Mucosa of descending colon (tissue), 3 donors: ENCODE measurements around the gene GHR. TPM values are rescaled to one million over a fixed set of nuclear protein-coding genes. Genes with fewer than 3 reads are reported as not detected.

ENCODE experiments used
- ATAC-seq: fragments of 200-7000 bp; cut with Tn5 transposase; one replicate; pipeline ENCODE4 v1.9.1; 2020; ENCODE audit warnings: mild to moderate bottlenecking, moderate library complexity
- DNase-seq, 3 donors: peaks; one replicate each; pipeline ENCODE4 v3.0.0-alpha.2; 2020
- H3K36me3 ChIP-seq: fragments of 200-600 bp; one replicate; pipeline ENCODE4 v1.8.0; 2021; ENCODE audit warnings: low read depth, mild to moderate bottlenecking
- H3K4me1 ChIP-seq: fragments of 200-600 bp; one replicate; pipeline ENCODE4 v1.8.0; 2021; ENCODE audit warnings: low read depth, mild to moderate bottlenecking
- H3K4me3 ChIP-seq: fragments of 200-600 bp; one replicate; pipeline ENCODE4 v1.8.0; 2021; ENCODE audit warnings: mild to moderate bottlenecking
- H3K9me3 ChIP-seq: fragments of 200-600 bp; one replicate; pipeline ENCODE4 v1.8.0; 2021; ENCODE audit warnings: mild to moderate bottlenecking
- intact Hi-C, 2 donors: fragments of 100-400 bp; cut with DNase I in 1 of 2; cut with micrococcal nuclease in 1 of 2; formaldehyde crosslinking; loops; one replicate each; pipeline versions ENCODE4 v1.11.0 to v1.11.1; 2022; cut with DNase I, micrococcal nuclease
- total RNA-seq, 3 donors: library from RNA; stranded (reverse); fragmentation: NEBNext Ultra II Directional in 2 of 3; extraction: Animal tissue kit (Norgen Biotek cat#: 25700) in 2 of 3; gene quantifications; one replicate each; pipeline versions ENCODE4 v1.2.1 to v1.2.4, GENCODE V29; 2021 to 2023
- TF ChIP-seq, protein P1 (sequence below): fragments of 200-600 bp; IDR thresholded peaks from one replicate; pipeline ENCODE4 v1.8.0; 2022; ENCODE audit warnings: antibody characterized with exemption, mild to moderate bottlenecking
- donor health status: DM: no; HTN: no; CAD: no; lungs with moderate emphysema.
- donor health status: DM: no; HTN: no; CAD: no.
- donor health status: DM: no; HTN: yes; CAD: no.

Gene GHR
- total RNA-seq, 3 donors from 2014 or later = 8.7 to 10.3 (median 9.8) TPM

DNA sequence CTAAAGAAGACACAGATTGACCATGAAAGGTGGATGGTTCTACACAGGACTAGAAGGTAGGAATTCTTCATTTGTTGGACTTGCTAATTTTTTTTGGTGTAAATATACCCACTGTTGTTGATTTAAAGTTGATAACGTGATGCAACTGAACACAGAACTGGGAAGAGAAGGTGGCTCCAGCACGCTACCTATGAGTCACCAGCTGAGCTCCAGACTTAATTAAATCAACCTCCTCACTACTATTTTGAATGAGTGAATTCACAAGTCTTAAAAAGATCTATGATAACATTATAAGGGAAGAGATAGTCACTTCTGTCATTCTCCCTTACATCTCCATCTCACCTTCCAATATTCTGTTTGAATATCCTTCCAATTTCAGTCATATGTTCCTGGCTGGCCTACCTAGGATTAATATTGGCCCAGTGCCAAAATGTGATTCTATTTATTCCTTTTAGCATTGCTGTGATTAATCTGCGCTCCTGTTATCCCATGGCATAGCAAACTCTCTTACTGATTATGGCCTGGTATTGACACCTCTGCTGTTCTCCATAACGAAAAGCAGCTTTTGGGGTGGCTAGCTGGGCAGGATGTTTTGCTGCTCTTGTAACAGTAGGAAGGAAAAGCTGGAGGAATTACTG is 197.5 kb downstream of the GHR start:
- Histone ChIP-seq H3K9me3 (no peaks in the 10 kb centered on the region), H3K4me3 (no peak overlapping the region), H3K36me3 (no peaks in the 10 kb centered on the region), H3K4me1 (peaks cover 10% of the 10 kb centered on the region)
- intact Hi-C loops = no loop called here
- TF ChIP-seq, protein P1, sequence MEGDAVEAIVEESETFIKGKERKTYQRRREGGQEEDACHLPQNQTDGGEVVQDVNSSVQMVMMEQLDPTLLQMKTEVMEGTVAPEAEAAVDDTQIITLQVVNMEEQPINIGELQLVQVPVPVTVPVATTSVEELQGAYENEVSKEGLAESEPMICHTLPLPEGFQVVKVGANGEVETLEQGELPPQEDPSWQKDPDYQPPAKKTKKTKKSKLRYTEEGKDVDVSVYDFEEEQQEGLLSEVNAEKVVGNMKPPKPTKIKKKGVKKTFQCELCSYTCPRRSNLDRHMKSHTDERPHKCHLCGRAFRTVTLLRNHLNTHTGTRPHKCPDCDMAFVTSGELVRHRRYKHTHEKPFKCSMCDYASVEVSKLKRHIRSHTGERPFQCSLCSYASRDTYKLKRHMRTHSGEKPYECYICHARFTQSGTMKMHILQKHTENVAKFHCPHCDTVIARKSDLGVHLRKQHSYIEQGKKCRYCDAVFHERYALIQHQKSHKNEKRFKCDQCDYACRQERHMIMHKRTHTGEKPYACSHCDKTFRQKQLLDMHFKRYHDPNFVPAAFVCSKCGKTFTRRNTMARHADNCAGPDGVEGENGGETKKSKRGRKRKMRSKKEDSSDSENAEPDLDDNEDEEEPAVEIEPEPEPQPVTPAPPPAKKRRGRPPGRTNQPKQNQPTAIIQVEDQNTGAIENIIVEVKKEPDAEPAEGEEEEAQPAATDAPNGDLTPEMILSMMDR = no peak
- DNase-seq (no peak), ATAC-seq (no peak)

DNA sequence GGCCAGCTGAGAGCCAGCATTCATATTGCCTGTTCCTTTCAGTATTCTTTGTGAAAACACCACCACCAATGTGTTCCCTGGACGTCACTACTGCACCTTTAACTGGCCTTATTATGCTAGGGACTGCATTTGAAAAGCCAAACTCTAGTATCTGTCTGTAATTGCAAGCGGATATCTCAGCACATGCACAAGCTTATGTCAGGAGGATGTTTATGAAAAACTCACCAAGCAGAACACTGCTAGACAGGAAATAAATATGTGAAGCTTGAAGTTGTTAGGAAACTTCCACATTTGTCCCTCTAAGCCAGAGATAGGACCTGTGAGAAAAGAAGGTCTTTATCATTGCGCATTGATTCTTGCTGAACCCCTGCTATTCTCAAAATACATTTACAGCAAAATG is 198.0 kb downstream of the GHR start:
- Histone ChIP-seq H3K9me3 (no peaks in the 10 kb centered on the region), H3K36me3 (no peaks in the 10 kb centered on the region), H3K4me3 (no peak overlapping the region), H3K4me1 (peaks cover 10% of the 10 kb centered on the region)
- TF ChIP-seq, protein P1 = no peak
- no peak for DNase-seq
- peak; percentile 54 for ATAC-seq
- intact Hi-C loops = no loop called here

DNA sequence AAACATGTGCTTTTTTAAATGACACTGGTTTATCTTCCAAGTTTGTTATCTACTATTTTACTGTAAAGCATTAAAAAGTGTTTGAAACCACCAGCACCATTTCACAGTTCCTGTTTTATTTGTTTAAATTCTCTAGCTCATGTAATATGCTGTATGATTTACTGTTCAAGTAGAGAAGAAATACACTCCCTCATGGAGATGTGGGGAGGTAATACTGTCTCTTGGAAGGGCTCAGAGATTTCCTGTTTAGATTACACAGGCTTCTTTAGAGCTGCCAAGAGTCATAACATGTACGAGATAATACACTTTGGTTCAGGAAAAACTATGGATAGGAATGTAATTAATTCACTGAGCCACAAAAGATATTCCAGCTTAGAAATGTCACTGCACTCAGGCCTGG is 198.4 kb downstream of the GHR start:
- Histone ChIP-seq H3K4me3 (no peak overlapping the region), H3K9me3 (no peaks in the 10 kb centered on the region), H3K36me3 (no peaks in the 10 kb centered on the region), H3K4me1 (peaks cover 10% of the 10 kb centered on the region)
- ATAC-seq (peak; percentile 90), DNase-seq (no peak)
- intact Hi-C loops = no loop called here
- TF ChIP-seq, protein P1 = no peak

DNA sequence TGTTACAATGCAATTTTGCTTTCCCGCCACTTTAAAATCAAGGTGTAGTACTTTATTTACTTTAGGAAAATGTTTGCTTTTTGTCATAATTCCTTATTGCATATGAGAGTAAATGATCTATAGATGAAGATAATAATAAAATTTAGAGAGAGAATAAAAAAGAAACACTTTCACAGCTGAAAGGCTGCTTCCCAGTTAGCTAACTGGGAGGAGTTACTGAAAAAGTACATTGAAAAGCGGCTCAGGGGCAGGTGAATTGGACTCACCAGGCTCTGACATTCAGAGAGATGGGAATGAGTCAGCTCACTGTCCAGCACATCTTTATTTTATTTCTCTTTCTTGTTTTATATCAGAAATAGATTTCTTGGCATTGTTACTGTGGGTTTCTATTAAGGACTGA is 201.7 kb downstream of the GHR start:
- TF ChIP-seq, protein P1 = no peak
- Histone ChIP-seq H3K36me3 (no peaks in the 10 kb centered on the region), H3K9me3 (no peaks in the 10 kb centered on the region), H3K4me3 (no peak overlapping the region), H3K4me1 (peaks cover 10% of the 10 kb centered on the region)
- intact Hi-C loops = no loop called here
- peak; percentile 54 for ATAC-seq
- DNase-seq = no peak

DNA sequence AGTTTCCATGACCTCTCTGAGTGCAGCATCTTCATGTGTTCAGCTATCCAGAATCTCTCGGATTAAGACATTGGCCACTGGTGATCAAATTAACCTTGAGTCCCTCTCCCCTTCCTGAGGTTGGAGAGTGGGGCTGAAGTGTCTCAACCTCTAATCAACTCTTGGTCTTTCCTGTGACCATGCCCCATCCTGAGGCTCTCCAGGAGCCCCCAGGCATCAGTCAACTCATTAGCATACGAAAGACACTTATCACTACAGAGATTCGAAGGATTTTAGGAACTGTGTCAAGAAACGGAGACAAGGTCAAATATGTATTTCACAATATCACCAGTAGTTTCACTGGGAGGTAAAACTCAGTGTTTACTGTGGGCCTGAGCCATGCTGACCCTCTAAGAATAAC is 203.2 kb downstream of the GHR start:
- H3K4me1 ChIP-seq = peaks cover 6% of the 10 kb centered on the region
- DNase-seq (no peak), ATAC-seq (no peak)
- H3K4me3 ChIP-seq = no peak overlapping the region
- TF ChIP-seq, protein P1 = no peak
- intact Hi-C loops = no loop called here
- H3K9me3 ChIP-seq = no peaks in the 10 kb centered on the region
- no peaks in the 10 kb centered on the region for H3K36me3 ChIP-seq

DNA sequence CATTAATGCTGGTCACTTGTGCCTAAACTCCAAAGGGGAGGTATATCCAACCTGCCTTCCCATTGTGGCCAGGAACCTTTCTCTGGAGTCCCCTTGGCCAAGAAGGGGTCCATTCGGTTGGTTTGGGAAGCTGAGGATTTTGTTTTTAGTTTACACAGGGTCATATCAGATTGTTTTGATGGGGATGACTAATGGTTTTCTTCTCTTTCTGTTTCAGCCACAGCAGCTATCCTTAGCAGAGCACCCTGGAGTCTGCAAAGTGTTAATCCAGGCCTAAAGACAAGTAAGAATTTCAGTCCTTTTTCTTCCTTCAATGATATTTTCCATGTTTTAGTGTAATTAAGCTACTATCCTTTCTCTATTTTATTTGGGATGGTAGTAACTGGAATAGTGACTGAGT is 205.6 kb downstream of the GHR start:
- Histone ChIP-seq H3K9me3 (no peaks in the 10 kb centered on the region), H3K4me1 (peaks cover 6% of the 10 kb centered on the region), H3K36me3 (no peaks in the 10 kb centered on the region), H3K4me3 (no peak overlapping the region)
- DNase-seq (no peak), ATAC-seq (no peak)
- TF ChIP-seq, protein P1 = no peak
- intact Hi-C loops = no loop called here
